GM12878 (cell line): ENCODE measurements around the gene SERPINB3.

Source experiments
- NR2C1 ChIP-seq: fragments of 450-650 bp; IDR thresholded peaks from 2 replicates; pipeline ENCODE4 v1.6.1; 2017; ENCODE audit warnings: antibody characterized with exemption, mild to moderate bottlenecking, moderate library complexity
- TAF1 ChIP-seq: IDR thresholded peaks from 2 replicates; pipeline ENCODE4 v1.6.1; 2011; ENCODE audit warnings: mild to moderate bottlenecking, low read depth, low read length, borderline replicate concordance

DNA sequence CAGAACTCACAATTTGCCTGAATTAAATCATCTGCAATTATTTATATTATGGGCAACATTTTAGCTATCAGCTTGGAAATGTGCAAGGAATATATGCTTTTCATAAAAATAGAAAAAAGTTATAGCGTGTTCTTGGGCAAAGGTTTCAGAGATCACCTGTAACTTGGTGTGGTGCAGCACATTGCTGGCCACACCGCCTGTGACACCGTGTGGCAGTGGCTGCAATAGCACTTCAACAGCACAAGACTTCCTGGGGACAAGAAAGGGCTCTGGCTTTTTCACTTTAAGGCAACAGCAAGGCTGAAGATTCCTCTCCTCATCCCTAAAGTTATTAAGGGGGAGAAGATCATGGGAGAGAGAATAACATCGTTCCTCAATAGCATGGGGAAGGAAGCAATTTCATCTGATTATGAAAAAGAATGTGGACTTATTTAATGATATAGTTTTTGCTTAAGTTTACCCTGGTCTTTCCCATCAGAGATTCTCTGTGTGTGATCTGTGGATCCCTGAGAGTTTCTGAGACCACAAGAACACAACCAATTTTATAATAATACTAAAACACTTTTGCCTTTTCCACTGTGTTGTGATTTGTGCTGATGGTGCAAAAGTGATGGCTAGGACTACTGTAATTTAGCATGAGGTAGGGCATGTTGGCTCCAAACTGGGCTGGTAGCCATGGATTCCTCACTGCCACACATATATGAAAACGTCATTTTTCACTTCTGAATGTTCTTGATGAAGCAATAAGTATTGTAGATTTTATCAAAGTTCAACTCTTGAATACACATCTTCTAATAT, 15.0 kb upstream of the SERPINB3 start:
- TF ChIP-seq TAF1 (no peak), NR2C1 (no peak)
